ENCODE data around the gene CEP72. TPM values are rescaled to one million over a fixed set of nuclear protein-coding genes. Genes with fewer than 3 reads are reported as not detected.

CEP72 gene
- total RNA-seq, 1 experiment from 2014 or later: 56.5 TPM

DNA sequence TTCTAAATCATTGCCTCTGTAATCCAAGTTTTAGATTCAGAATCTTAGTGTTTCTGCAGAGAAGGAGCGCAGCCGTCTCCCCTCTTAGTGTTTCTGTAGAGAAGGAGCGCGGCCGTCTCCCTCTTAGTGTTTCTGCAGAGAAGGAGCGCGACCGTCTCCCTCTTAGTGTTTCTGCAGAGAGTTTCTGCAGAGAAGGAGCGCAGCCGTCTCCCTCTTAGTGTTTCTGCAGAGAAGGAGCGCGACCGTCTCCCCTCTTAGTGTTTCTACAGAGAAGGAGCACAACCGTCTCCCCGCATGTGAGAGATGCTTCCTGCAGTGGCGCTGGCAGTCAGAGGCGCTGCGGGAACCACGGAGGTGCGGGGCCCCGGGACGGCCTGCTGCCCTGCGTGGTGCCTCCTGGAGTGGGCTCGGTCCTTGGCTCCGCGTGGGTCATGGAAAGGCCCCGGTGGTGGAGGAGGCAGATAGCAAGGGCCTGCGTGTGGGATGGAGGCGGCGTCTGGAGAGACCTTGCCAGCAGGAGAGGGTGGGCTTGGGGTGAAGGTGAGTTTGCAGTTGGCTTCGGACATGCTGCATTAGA lies 10.9 kb downstream of the CEP72 start:
- Mint-ChIP-seq H3K4me3 (ENCODE audit: low read depth, unreplicated experiment) (no peak overlapping the region), H3K27me3 (ENCODE audit: unreplicated experiment) (no peaks in the 10 kb centered on the region), H3K36me3 (ENCODE audit: insufficient read depth, unreplicated experiment) (peaks cover 16% of the 10 kb centered on the region), H3K4me1 (ENCODE audit: low read depth, unreplicated experiment) (no peaks in the 10 kb centered on the region), H3K9me3 (ENCODE audit: low read depth, unreplicated experiment) (no peaks in the 10 kb centered on the region), H3K27ac (ENCODE audit: unreplicated experiment) (no peak overlapping the region)
- CTCF ChIA-PET: interaction anchor here (0.7 kb wide), 1 partner anchor 136 kb away, joined by 3 read pairs; no protein-coding TSS in a partner anchor
- intact Hi-C loops (cut with micrococcal nuclease; ENCODE audit: unreplicated experiment): no loop called here
- DNase-seq: no peak
- BruUV-seq (replicated peaks): no TSS peak
- TF ChIP-seq, protein P1, sequence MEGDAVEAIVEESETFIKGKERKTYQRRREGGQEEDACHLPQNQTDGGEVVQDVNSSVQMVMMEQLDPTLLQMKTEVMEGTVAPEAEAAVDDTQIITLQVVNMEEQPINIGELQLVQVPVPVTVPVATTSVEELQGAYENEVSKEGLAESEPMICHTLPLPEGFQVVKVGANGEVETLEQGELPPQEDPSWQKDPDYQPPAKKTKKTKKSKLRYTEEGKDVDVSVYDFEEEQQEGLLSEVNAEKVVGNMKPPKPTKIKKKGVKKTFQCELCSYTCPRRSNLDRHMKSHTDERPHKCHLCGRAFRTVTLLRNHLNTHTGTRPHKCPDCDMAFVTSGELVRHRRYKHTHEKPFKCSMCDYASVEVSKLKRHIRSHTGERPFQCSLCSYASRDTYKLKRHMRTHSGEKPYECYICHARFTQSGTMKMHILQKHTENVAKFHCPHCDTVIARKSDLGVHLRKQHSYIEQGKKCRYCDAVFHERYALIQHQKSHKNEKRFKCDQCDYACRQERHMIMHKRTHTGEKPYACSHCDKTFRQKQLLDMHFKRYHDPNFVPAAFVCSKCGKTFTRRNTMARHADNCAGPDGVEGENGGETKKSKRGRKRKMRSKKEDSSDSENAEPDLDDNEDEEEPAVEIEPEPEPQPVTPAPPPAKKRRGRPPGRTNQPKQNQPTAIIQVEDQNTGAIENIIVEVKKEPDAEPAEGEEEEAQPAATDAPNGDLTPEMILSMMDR (IDR thresholded peaks at IDR 0.05; ENCODE audit: unreplicated experiment): no peak

GRCh38 chr5:623531-623930 lies 11.4 kb downstream of the CEP72 start:
- H3K9me3 Mint-ChIP-seq (ENCODE audit: low read depth, unreplicated experiment): no peaks in the 10 kb centered on the region
- BruUV-seq (replicated peaks): no TSS peak
- no peak overlapping the region for H3K4me3 Mint-ChIP-seq (ENCODE audit: low read depth, unreplicated experiment)
- CTCF ChIA-PET: interaction anchor here (0.7 kb wide), 1 partner anchor 135 kb away, joined by 3 read pairs; no protein-coding TSS in a partner anchor
- H3K27ac Mint-ChIP-seq (ENCODE audit: unreplicated experiment): no peak overlapping the region
- TF ChIP-seq, protein P1 (IDR thresholded peaks at IDR 0.05; ENCODE audit: unreplicated experiment): no peak
- H3K27me3 Mint-ChIP-seq (ENCODE audit: unreplicated experiment): no peaks in the 10 kb centered on the region
- DNase-seq: no peak
- intact Hi-C loops (cut with micrococcal nuclease; ENCODE audit: unreplicated experiment): no loop called here
- no peaks in the 10 kb centered on the region for H3K4me1 Mint-ChIP-seq (ENCODE audit: low read depth, unreplicated experiment)
- peaks cover 12% of the 10 kb centered on the region for H3K36me3 Mint-ChIP-seq (ENCODE audit: insufficient read depth, unreplicated experiment)

DNA sequence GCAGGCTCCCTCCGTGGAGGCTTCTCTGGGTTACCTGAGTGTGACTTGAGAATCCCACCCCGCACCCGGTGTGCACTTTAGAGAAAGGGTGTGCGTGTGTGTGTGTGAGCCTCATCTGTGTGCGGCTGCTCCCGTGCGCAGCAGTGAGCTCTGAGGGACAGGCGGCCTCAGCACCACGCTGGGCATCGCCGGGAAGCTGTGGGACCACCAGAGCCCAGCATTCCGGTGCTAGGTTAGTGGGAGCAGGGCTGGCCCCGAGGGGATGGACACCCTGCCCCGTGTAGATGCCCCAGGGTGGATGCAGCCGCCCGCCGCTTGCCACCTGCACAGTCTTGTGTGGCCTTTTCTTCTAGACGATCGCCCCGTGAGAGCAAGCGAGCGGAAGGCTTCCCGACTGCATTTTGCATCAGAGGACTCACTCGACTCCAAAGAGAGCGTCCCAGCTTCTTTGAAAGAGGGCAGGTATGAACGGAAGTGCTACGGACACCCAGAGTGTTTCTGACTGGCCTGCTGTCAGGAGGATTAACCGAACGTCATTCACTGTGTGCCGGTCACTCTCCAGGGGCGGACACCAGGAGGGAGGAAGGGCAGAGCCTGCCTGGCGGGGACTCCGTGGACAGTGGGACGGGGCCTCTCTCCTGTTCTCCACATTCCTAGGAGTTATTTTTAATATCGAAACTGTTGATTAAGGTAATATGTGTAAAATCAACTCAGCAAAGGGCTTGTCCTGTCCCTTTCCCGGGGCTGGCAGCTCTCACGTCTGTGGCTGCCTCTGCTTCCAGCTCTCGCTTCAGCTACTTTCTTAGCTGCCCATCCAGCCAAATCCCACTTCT lies 12.2 kb downstream of the CEP72 start:
- BruUV-seq (replicated peaks): no TSS peak

DNA sequence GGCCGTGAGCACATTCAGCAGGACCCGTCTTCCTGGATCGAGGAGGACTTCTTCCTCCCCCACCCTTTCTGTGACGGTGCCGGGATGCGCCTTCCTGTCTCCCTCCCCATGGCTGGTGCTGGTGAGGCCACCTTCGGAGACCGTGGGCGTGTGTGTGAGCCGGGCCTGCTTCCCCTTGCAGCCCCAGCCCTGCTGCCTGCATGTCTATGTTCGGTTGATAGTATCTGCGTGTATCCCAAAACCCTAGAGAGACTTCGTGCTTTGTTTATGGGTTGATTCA lies 12.8 kb downstream of the CEP72 start:
- Mint-ChIP-seq H3K36me3 (ENCODE audit: insufficient read depth, unreplicated experiment) (peaks cover 16% of the 10 kb centered on the region), H3K27me3 (ENCODE audit: unreplicated experiment) (no peaks in the 10 kb centered on the region), H3K9me3 (ENCODE audit: low read depth, unreplicated experiment) (no peaks in the 10 kb centered on the region), H3K4me3 (ENCODE audit: low read depth, unreplicated experiment) (no peak overlapping the region), H3K4me1 (ENCODE audit: low read depth, unreplicated experiment) (no peaks in the 10 kb centered on the region), H3K27ac (ENCODE audit: unreplicated experiment) (no peak overlapping the region)
- CTCF ChIA-PET: no interaction called here
- intact Hi-C loops (cut with micrococcal nuclease; ENCODE audit: unreplicated experiment): no loop called here
- BruUV-seq (replicated peaks): no TSS peak
- DNase-seq: no peak
- TF ChIP-seq, protein P1 (IDR thresholded peaks at IDR 0.05; ENCODE audit: unreplicated experiment): no peak

More for the DNA sequence above, 12.2 kb downstream of the CEP72 start:
- TF ChIP-seq, protein P1 (IDR thresholded peaks at IDR 0.05; ENCODE audit: unreplicated experiment): no peak
- peaks cover 17% of the 10 kb centered on the region for H3K36me3 Mint-ChIP-seq (ENCODE audit: insufficient read depth, unreplicated experiment)
- intact Hi-C loops (cut with micrococcal nuclease; ENCODE audit: unreplicated experiment): no loop called here
- CTCF ChIA-PET: no interaction called here
- H3K27me3 Mint-ChIP-seq (ENCODE audit: unreplicated experiment): no peaks in the 10 kb centered on the region
- no peaks in the 10 kb centered on the region for H3K4me1 Mint-ChIP-seq (ENCODE audit: low read depth, unreplicated experiment)
- DNase-seq: no peak
- no peaks in the 10 kb centered on the region for H3K9me3 Mint-ChIP-seq (ENCODE audit: low read depth, unreplicated experiment)
- no peak overlapping the region for H3K4me3 Mint-ChIP-seq (ENCODE audit: low read depth, unreplicated experiment)
- no peak overlapping the region for H3K27ac Mint-ChIP-seq (ENCODE audit: unreplicated experiment)

Data from Calu3 (cell line).